ENCODE measurements around the gene WDR20. TPM values are rescaled to one million over a fixed set of nuclear protein-coding genes. Genes with fewer than 3 reads are reported as not detected.

WDR20 gene
- polyA plus RNA-seq, 1 of the 3 experiments (the other 2 are of a cell fraction) = 12.4 TPM

DNA sequence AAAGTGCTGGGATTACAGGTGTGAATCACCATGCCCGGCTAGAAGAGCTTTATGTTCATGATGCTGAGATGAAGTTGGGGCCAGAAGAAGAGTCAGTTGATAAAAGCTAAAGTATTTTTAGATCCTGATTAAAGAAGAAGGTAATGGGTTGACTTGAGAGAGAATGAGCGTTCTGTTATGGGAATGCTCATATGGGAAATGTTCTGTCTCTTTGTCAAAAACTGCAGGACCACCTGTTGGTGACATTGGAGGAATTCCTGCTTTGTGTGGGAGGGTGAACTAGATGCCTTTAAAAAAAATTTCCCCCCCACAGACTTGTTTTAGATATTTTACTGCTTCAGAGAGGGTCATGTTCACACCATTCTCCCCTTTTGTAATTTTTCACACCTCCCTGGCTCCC is 6.7 kb downstream of the WDR20 start:
- POLR2A ChIA-PET = no interaction called here
- CTCF ChIA-PET = no interaction called here

GRCh38 chr14:102150083-102150482 is 10.4 kb downstream of the WDR20 start:
- 95% methylated on average over 7 of the region's 7 CpGs for WGBS (ENCODE audit: low lambda C conversion rate)

More for the DNA sequence above, 6.7 kb downstream of the WDR20 start:
- no peak overlapping the region for H3K9ac ChIP-seq
- no peaks in the 10 kb centered on the region for H3F3A ChIP-seq (replicated peaks; ENCODE audit: insufficient read depth)
- H3K4me3 ChIP-seq (ENCODE audit: low read depth in 2 of 2, low read length in 1 of 2) = no peak overlapping the region
- no peak overlapping the region for H3K4me2 ChIP-seq
- peaks cover 3 to 6% of the 10 kb centered on the region in 2 experiments; a peak in 3 of 4 replicates for H3K4me1 ChIP-seq (ENCODE audit: control insufficient read depth in 1 of 2, insufficient read depth in 2 of 2, low read depth in 1 of 2, low read length in 1 of 2)
- no peak for TF ChIP-seq EZH2phosphoT487 (IDR thresholded peaks at IDR 0.05; ENCODE audit: borderline replicate concordance, low read depth)
- no peak for TF ChIP-seq RFX5 (IDR thresholded peaks at IDR 0.05; ENCODE audit: low read length)
- TF ChIP-seq POLR2AphosphoS5 (IDR thresholded peaks at IDR 0.05; ENCODE audit: low read depth, low read length) = no peak
- no peak for TF ChIP-seq ELF1 (IDR thresholded peaks at IDR 0.05)
- TF ChIP-seq, protein P1, sequence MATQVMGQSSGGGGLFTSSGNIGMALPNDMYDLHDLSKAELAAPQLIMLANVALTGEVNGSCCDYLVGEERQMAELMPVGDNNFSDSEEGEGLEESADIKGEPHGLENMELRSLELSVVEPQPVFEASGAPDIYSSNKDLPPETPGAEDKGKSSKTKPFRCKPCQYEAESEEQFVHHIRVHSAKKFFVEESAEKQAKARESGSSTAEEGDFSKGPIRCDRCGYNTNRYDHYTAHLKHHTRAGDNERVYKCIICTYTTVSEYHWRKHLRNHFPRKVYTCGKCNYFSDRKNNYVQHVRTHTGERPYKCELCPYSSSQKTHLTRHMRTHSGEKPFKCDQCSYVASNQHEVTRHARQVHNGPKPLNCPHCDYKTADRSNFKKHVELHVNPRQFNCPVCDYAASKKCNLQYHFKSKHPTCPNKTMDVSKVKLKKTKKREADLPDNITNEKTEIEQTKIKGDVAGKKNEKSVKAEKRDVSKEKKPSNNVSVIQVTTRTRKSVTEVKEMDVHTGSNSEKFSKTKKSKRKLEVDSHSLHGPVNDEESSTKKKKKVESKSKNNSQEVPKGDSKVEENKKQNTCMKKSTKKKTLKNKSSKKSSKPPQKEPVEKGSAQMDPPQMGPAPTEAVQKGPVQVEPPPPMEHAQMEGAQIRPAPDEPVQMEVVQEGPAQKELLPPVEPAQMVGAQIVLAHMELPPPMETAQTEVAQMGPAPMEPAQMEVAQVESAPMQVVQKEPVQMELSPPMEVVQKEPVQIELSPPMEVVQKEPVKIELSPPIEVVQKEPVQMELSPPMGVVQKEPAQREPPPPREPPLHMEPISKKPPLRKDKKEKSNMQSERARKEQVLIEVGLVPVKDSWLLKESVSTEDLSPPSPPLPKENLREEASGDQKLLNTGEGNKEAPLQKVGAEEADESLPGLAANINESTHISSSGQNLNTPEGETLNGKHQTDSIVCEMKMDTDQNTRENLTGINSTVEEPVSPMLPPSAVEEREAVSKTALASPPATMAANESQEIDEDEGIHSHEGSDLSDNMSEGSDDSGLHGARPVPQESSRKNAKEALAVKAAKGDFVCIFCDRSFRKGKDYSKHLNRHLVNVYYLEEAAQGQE (IDR thresholded peaks at IDR 0.05; ENCODE audit: low read depth, low read length) = no peak
- no peak for TF ChIP-seq USF2 (IDR thresholded peaks at IDR 0.05; ENCODE audit: borderline replicate concordance, low read depth, low read length)
- TF ChIP-seq MEF2A (IDR thresholded peaks at IDR 0.05; ENCODE audit: borderline replicate concordance, low read depth) = no peak
- no peak for TF ChIP-seq MAX (IDR thresholded peaks at IDR 0.05; ENCODE audit: low read depth)
- TF ChIP-seq TEAD4 (IDR thresholded peaks at IDR 0.05; ENCODE audit: borderline replicate concordance, insufficient read depth) = no peak
- no peak for TF ChIP-seq JUND (IDR thresholded peaks at IDR 0.05)
- no peak for TF ChIP-seq NFIC (IDR thresholded peaks at IDR 0.05; ENCODE audit: borderline replicate concordance)
- TF ChIP-seq SMC3 (IDR thresholded peaks at IDR 0.05; ENCODE audit: low read depth, low read length) = no peak
- TF ChIP-seq SIN3A (IDR thresholded peaks at IDR 0.05; ENCODE audit: borderline replicate concordance, low read depth, low read length) = no peak
- TF ChIP-seq FOXJ3 (CRISPR knock-in tag; IDR thresholded peaks at IDR 0.05) = no peak
- peaks cover 63% of the 10 kb centered on the region for H4K20me1 ChIP-seq (ENCODE audit: insufficient read depth)
- no peaks in the 10 kb centered on the region for H3K9me2 ChIP-seq
- no peaks in the 10 kb centered on the region for H3K9me3 ChIP-seq
- H3K79me2 ChIP-seq (ENCODE audit: insufficient read depth) = peaks cover 100% of the 10 kb centered on the region
- H3K36me3 ChIP-seq (replicated peaks in 1 of 2; ENCODE audit: control insufficient read depth in 1 of 2, insufficient read depth in 2 of 2, low read length in 1 of 2) = peaks cover 0 to 13% of the 10 kb centered on the region in 2 experiments
- no peaks in the 10 kb centered on the region for H3K27me3 ChIP-seq (ENCODE audit: insufficient read depth)
- DNase-seq = no peak
- H3K27ac ChIP-seq (ENCODE audit: low read depth in 2 of 2, low read length in 1 of 2) = no peak overlapping the region
- no peak overlapping the region for H2AFZ ChIP-seq (ENCODE audit: low read depth)
- 85% methylated on average over 2 of the region's 2 CpGs for WGBS (ENCODE audit: low lambda C conversion rate)

More at GRCh38 chr14:102150083-102150482, 10.4 kb downstream of the WDR20 start:
- ChIA-PET POLR2A (no interaction called here), CTCF (no interaction called here)
- H3K9me3 ChIP-seq = no peaks in the 10 kb centered on the region
- no peak for DNase-seq
- no peaks in the 10 kb centered on the region for H3K27me3 ChIP-seq (ENCODE audit: insufficient read depth)
- peaks cover 97% of the 10 kb centered on the region for H3K79me2 ChIP-seq (ENCODE audit: insufficient read depth)
- H3K4me3 ChIP-seq (ENCODE audit: low read depth in 2 of 2, low read length in 1 of 2) = no peak overlapping the region
- H2AFZ ChIP-seq (ENCODE audit: low read depth) = no peak overlapping the region
- no peak overlapping the region for H3K4me2 ChIP-seq
- H4K20me1 ChIP-seq (ENCODE audit: insufficient read depth) = peaks cover 53% of the 10 kb centered on the region
- no peaks in the 10 kb centered on the region for H3K9me2 ChIP-seq
- H3K9ac ChIP-seq = no peak overlapping the region
- H3F3A ChIP-seq (replicated peaks; ENCODE audit: insufficient read depth) = peaks cover 6% of the 10 kb centered on the region
- peaks cover 0 to 10% of the 10 kb centered on the region in 2 experiments for H3K36me3 ChIP-seq (replicated peaks in 1 of 2; ENCODE audit: control insufficient read depth in 1 of 2, insufficient read depth in 2 of 2, low read length in 1 of 2)
- no peak for TF ChIP-seq ELF1 (IDR thresholded peaks at IDR 0.05)
- no peak overlapping the region for H3K27ac ChIP-seq (ENCODE audit: low read depth in 2 of 2, low read length in 1 of 2)
- H3K4me1 ChIP-seq (ENCODE audit: control insufficient read depth in 1 of 2, insufficient read depth in 2 of 2, low read depth in 1 of 2, low read length in 1 of 2) = peaks cover 0 to 6% of the 10 kb centered on the region in 2 experiments; a peak in 2 of 4 replicates
